HepG2 (cell line): ENCODE measurements around the gene DCST2. TPM values are rescaled to one million over a fixed set of nuclear protein-coding genes. Genes with fewer than 3 reads are reported as not detected.

ENCODE experiments used
- ATF7 ChIP-seq, 2 experiments: fragments of 450-650 bp in 1 of 2; sonication (generic) in 1 of 2; formaldehyde crosslinking in 1 of 2; IDR thresholded peaks; 2 replicates each; pipeline versions ENCODE4 v1.4.0 to v1.6.1; 2016 to 2020; ENCODE audit warnings: antibody characterized with exemption in 1 of 2, mild to moderate bottlenecking in 1 of 2, missing genetic modification reagents in 1 of 2
- LCORL ChIP-seq, 2 experiments: fragments of 450-650 bp in 1 of 2; sonication (generic) in 1 of 2; formaldehyde crosslinking in 1 of 2; IDR thresholded peaks; 2 replicates each; pipeline versions ENCODE4 v1.5.0 to v1.6.1; 2017 to 2020; ENCODE audit warnings: antibody characterized with exemption in 1 of 2, missing genetic modification reagents in 1 of 2
- NR2F6 ChIP-seq, 2 experiments: IDR thresholded peaks; 2 replicates each; pipeline ENCODE4 v1.6.1; 2016; ENCODE audit warnings: antibody characterized with exemption in 1 of 2, mild to moderate bottlenecking in 1 of 2
- RBM39 ChIP-seq: fragments of 200-400 bp; formaldehyde crosslinking; IDR thresholded peaks from one replicate; pipeline ENCODE4 v1.6.1; 2018; ENCODE audit warnings: antibody characterized with exemption, mild to moderate bottlenecking, low read depth, low read length; ENCODE audit not compliant: poor library complexity, severe bottlenecking
- SAP130 ChIP-seq: IDR thresholded peaks from 2 replicates; pipeline ENCODE4 v1.6.1; 2016; ENCODE audit warnings: low read depth
- SIX4 ChIP-seq: sonication (generic); formaldehyde crosslinking; IDR thresholded peaks from 2 replicates; pipeline ENCODE4 v1.4.0; 2020; ENCODE audit warnings: missing genetic modification reagents
- SNRNP70 ChIP-seq: fragments of 200-400 bp; formaldehyde crosslinking; IDR thresholded peaks from 2 replicates; pipeline ENCODE4 v1.6.1; 2017; ENCODE audit warnings: mild to moderate bottlenecking, low read depth, low read length, moderate library complexity
- SRY ChIP-seq: sonication (generic); formaldehyde crosslinking; IDR thresholded peaks from 2 replicates; pipeline ENCODE4 v1.8.0; 2022; ENCODE audit warnings: mild to moderate bottlenecking, missing genetic modification reagents
- ZFX ChIP-seq: sonication (generic); formaldehyde crosslinking; IDR thresholded peaks from 2 replicates; pipeline ENCODE4 v1.4.0; 2020; ENCODE audit warnings: mild to moderate bottlenecking, low read depth, missing genetic modification reagents, moderate library complexity
- ZFY ChIP-seq: sonication (generic); formaldehyde crosslinking; IDR thresholded peaks from 2 replicates; pipeline ENCODE4 v1.4.0; 2020; ENCODE audit warnings: missing genetic modification reagents
- ZNF124 ChIP-seq: sonication (generic); formaldehyde crosslinking; IDR thresholded peaks from 2 replicates; pipeline ENCODE4 v1.4.0; 2020; ENCODE audit warnings: missing genetic modification reagents
- ZNF589 ChIP-seq: sonication (generic); formaldehyde crosslinking; conservative IDR thresholded peaks from 2 replicates; pipeline ENCODE4 v1.8.0; 2022; ENCODE audit warnings: mild to moderate bottlenecking, moderate library complexity, missing genetic modification reagents
- ZNF644 ChIP-seq: IDR thresholded peaks from 2 replicates; pipeline ENCODE4 v1.6.1; 2016; ENCODE audit warnings: low read depth
- ZNF788 ChIP-seq: sonication (generic); formaldehyde crosslinking; IDR thresholded peaks from 2 replicates; pipeline ENCODE4 v1.5.0; 2020; ENCODE audit warnings: mild to moderate bottlenecking, missing genetic modification reagents, borderline replicate concordance
- polyA plus RNA-seq, 8 experiments: library from polyadenylated mRNA; depleted of rRNA in 3 of 8; stranded (reverse) in 7 of 8; unstranded in 1 of 8; fragments of >200 nt; fragmentation: Illumina TruSeq in 4 of 8; extraction: Trizol in 4 of 8; gene quantifications; 2 replicates each; pipeline versions ENCODE4 v1.2.1 to v1.2.3, GENCODE V29; 2011 to 2016; ENCODE audit warnings: low read depth in 4 of 8, missing spikeins in 1 of 8, mixed read lengths in 1 of 8; ENCODE audit not compliant: insufficient read depth in 1 of 8
- total RNA-seq, 5 experiments: library from RNA; depleted of rRNA; stranded (reverse); fragments of >200 nt; fragmentation: Illumina TruSeq; extraction: Trizol; gene quantifications; 2 replicates each; pipeline ENCODE4 v1.2.3, GENCODE V29; 2016; ENCODE audit warnings: low read depth in 1 of 5
- TF ChIP-seq, protein P1 (sequence below): sonication (generic); formaldehyde crosslinking; IDR thresholded peaks from 2 replicates; pipeline ENCODE4 v1.4.0; 2020; ENCODE audit warnings: missing genetic modification reagents, borderline replicate concordance
- TF ChIP-seq, protein P2 (sequence below): sonication (generic); formaldehyde crosslinking; IDR thresholded peaks from 2 replicates; pipeline ENCODE4 v1.5.0; 2020; ENCODE audit warnings: mild to moderate bottlenecking, missing genetic modification reagents, borderline replicate concordance

The DCST2 gene
- total and polyA plus RNA-seq, 2 of the 13 experiments (the other 11 are each of a cell fraction or from before 2014, with no cell fraction given), result 0.74 TPM; not detected in 1

DNA sequence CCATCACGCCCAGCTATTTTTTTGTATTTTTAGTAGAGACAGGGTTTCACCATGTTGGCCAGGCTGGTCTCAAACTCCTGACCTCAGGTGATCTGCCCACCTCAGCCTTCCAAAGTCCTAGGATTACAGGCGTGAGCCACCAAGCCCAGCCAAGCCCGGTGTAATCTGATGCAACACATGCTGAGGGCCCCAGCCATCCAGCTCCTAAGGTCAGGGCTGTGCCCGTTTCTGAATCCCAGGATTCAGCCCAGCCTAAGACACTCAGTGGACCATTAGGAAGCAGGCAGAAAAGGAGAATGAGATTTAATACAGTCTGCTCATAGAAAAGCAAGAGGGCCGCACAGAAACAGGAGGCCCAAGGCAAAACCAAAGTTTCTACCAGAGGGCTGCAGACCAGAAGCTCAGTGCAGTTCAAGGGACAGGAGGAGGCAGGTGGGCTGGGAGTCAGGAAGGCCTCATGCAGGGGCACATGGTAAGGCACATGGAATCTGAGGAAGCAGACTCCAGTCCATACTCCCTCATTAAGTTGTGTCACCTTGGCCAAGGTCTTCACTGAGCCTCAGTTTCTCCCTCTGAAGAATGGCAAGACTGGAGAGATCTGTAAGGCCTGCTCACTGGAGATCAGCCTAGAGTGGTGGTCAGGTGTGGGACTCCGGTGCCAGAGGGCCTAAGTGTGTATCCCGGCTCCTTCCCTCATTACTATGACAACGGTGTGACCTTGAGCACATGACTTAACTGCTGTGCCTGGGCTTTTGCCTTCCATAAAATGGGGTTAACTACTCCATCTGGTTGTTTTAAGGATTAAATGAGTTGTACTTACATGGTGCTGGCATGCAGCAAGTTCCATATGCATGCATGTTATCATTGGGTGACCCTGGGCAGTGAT lies 15.1 kb upstream of the DCST2 start (continued):
- TF ChIP-seq, protein P1, sequence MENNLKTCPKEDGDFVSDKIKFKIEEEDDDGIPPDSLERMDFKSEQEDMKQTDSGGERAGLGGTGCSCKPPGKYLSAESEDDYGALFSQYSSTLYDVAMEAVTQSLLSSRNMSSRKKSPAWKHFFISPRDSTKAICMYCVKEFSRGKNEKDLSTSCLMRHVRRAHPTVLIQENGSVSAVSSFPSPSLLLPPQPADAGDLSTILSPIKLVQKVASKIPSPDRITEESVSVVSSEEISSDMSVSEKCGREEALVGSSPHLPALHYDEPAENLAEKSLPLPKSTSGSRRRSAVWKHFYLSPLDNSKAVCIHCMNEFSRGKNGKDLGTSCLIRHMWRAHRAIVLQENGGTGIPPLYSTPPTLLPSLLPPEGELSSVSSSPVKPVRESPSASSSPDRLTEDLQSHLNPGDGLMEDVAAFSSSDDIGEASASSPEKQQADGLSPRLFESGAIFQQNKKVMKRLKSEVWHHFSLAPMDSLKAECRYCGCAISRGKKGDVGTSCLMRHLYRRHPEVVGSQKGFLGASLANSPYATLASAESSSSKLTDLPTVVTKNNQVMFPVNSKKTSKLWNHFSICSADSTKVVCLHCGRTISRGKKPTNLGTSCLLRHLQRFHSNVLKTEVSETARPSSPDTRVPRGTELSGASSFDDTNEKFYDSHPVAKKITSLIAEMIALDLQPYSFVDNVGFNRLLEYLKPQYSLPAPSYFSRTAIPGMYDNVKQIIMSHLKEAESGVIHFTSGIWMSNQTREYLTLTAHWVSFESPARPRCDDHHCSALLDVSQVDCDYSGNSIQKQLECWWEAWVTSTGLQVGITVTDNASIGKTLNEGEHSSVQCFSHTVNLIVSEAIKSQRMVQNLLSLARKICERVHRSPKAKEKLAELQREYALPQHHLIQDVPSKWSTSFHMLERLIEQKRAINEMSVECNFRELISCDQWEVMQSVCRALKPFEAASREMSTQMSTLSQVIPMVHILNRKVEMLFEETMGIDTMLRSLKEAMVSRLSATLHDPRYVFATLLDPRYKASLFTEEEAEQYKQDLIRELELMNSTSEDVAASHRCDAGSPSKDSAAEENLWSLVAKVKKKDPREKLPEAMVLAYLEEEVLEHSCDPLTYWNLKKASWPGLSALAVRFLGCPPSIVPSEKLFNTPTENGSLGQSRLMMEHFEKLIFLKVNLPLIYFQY (CRISPR knock-in tag), result 0 out of 2 replicates have a peak, but pooled peaks have one; percentile 23
- TF ChIP-seq ATF7 (IDR thresholded peaks at IDR 0.05), result peak; percentile 2; the same call in 1 of the 2 replicates
- no peak for TF ChIP-seq ATF7 (CRISPR knock-in tag; IDR thresholded peaks at IDR 0.05)
- TF ChIP-seq NR2F6 (IDR thresholded peaks at IDR 0.05), result no peak
- TF ChIP-seq NR2F6 (CRISPR knock-in tag; IDR thresholded peaks at IDR 0.05), result peak; percentile 44; the same call in 1 of the 2 replicates
- peak; percentile 14; the same call in 1 of the 2 replicates for TF ChIP-seq ZFY (CRISPR knock-in tag)
- 0 out of 2 replicates have a peak, but pooled peaks have one; percentile 26 for TF ChIP-seq SRY (CRISPR knock-in tag)
- peak; percentile 48; the same call in 1 of the 2 replicates for TF ChIP-seq ZFX (CRISPR knock-in tag)
- TF ChIP-seq LCORL (IDR thresholded peaks at IDR 0.05), result no peak
- TF ChIP-seq LCORL (CRISPR knock-in tag; IDR thresholded peaks at IDR 0.05), result peak; percentile 29; the same call in 1 of the 2 replicates
- TF ChIP-seq, protein P2, sequence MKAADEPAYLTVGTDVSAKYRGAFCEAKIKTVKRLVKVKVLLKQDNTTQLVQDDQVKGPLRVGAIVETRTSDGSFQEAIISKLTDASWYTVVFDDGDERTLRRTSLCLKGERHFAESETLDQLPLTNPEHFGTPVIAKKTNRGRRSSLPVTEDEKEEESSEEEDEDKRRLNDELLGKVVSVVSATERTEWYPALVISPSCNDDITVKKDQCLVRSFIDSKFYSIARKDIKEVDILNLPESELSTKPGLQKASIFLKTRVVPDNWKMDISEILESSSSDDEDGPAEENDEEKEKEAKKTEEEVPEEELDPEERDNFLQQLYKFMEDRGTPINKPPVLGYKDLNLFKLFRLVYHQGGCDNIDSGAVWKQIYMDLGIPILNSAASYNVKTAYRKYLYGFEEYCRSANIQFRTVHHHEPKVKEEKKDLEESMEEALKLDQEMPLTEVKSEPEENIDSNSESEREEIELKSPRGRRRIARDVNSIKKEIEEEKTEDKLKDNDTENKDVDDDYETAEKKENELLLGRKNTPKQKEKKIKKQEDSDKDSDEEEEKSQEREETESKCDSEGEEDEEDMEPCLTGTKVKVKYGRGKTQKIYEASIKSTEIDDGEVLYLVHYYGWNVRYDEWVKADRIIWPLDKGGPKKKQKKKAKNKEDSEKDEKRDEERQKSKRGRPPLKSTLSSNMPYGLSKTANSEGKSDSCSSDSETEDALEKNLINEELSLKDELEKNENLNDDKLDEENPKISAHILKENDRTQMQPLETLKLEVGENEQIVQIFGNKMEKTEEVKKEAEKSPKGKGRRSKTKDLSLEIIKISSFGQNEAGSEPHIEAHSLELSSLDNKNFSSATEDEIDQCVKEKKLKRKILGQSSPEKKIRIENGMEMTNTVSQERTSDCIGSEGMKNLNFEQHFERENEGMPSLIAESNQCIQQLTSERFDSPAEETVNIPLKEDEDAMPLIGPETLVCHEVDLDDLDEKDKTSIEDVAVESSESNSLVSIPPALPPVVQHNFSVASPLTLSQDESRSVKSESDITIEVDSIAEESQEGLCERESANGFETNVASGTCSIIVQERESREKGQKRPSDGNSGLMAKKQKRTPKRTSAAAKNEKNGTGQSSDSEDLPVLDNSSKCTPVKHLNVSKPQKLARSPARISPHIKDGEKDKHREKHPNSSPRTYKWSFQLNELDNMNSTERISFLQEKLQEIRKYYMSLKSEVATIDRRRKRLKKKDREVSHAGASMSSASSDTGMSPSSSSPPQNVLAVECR, result peak; percentile 35; the same call in 1 of the 2 replicates
- no peak for TF ChIP-seq ZNF788 (CRISPR knock-in tag)
- peak; percentile 16 for TF ChIP-seq RBM39
- no peak for TF ChIP-seq ZNF589 (CRISPR knock-in tag)
- 0 out of 2 replicates have a peak, but pooled peaks have one; percentile 55 for TF ChIP-seq SIX4
- TF ChIP-seq ZNF644 (CRISPR knock-in tag), result peak; percentile 58; the same call in 1 of the 2 replicates
- no peak for TF ChIP-seq SNRNP70
- peak; percentile 51; the same call in 1 of the 2 replicates for TF ChIP-seq SAP130 (CRISPR knock-in tag)
- peak; percentile 38; the same call in 1 of the 2 replicates for TF ChIP-seq ZNF124
